Activated CD8-positive, alpha-beta memory T cell treated with anti-CD3 and anti-CD28 coated beads for 4 hours (primary cell): Measurements from ENCODE around the gene CAMTA1.

ENCODE experiments used
- DNase-seq, 2 donors: peaks; one replicate each; pipeline ENCODE4 v3.0.0-alpha.2; 2020; ENCODE audit warnings: low read depth in 2 of 2

The CAMTA1 gene

DNA sequence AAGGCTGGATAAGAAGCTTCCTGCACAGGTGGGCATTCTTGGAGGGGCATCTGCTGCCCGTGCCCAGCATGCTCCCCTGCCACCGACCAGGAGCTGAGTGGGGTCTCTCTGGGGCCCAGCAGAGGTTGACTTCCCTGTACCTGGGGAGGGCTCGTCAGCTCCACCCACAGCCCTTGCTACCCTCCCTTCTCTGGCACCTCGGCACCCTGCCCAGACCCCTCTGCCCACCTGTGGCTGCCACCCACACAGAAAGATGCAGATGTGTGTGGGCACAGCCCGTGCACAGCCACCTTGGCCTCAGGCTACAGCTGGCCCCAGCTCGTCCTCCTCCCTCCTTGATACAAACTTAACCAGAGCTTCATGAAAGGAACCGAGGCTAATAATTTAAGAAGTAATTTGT, 744.7 kb downstream of the CAMTA1 start:
- no peak for DNase-seq

DNA sequence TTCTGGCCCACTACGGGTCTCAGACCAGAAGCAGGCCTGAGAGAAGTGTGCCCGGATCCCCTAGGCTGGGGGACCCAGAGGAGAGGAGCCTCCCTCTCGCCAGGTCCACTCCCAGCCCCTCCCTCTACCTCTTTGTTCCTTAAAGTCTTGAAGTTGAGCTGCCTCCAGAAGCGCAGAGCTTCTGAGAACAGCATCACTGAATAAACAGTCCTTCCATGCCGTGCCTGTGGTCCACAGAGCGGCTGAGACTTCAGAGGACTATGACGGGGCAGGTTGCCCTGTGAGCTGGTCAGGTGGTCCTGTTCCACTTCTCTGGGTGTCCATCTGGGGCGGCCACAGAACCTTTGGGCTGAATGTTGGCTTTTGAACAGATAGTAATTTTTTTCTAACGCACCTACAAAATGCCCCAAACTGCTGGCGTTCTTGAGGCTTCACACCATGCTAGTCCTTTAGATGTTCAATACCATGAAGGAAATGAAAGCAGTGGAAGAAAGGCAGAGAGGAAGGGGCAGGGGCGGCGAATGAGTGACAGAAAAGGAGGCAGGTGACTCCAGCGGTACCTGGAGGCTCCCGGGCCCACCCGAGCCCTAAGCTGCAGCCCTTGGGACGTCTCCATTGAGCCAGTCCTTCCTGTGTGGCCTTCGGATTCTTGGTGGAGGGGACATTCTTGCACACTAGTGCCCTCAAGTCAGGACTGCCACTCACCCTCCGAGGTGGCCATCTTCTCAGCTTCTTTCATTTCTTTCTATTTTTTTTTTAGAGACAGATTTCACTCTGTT, 746.5 kb downstream of the CAMTA1 start:
- DNase-seq = no peak

DNA sequence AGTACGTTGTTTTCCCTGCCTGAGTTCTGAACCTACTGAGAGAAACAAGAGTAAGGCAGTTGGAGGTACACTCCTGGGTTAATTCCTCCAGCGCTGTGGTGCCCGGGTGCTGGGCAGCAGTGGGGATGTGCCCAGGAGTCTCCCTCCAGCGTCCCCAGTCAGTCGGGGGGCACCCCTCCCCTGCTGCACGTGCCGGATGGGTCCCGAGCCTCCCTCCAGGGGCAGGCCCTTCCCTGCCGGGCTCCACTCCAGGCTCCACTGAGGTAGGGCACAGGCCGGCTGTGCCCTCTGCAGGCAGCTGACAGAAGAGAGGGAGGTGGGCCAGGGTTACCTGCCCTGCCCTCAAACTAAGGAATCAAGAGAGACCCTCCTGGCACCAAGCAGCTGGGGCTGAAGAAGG, 747.8 kb downstream of the CAMTA1 start:
- DNase-seq = no peak

DNA sequence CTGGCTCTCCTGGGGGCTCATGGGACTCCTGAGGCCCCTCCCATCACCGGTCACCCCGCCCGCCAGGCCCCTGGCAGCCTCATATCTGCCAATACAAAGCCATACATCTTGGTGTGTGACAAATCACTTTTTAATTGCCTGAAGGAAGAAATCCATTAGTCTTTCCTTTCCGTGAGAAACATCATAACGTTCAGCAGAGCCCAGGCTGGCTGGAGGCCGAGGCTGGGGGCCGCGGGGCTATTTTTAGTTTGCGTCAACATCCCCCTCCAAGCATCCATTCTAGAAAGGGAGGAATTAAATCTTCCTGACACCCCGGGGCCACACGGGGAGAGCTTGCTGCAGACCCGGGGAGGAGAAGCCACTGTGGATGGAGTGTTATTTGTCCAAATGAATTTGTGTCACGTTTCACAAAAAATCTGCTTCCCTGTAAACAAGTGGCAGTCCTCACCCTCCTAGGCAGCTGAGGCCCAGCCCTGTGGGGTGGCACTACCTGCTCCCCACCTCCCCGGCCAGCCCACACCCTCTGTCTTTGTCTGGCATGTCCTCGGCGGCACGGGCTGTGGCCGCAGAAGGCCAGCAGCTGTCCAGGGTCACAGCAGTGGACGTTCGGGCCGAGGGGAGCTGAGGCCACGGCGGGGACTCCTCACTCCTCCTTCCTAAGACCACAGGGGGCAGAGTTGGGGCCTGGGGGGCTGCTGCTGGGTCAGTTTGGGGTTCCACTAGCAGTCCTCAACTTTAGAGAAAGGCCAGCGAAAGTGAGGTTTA, 749.0 kb downstream of the CAMTA1 start:
- DNase-seq = no peak

DNA sequence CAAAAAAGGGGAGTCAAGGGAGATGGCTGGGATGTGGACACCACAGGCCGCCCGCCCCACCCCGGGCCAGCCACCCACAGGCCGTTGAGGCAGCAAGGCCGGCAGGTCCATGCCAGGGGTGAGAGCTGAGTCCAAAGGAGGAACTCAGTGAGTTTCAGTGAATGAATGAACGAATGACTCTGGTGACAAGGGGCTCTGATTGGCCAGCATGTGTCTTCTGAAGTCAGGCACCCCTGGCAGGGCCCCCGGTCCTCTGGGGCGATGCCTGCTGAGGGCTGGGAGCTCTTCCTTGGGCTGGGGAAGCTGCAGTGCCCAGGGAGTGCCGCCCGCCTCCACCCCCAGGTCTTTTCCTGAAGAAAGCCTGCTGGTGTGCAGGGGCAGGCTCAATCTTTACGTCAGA, 749.8 kb downstream of the CAMTA1 start:
- no peak for DNase-seq

DNA sequence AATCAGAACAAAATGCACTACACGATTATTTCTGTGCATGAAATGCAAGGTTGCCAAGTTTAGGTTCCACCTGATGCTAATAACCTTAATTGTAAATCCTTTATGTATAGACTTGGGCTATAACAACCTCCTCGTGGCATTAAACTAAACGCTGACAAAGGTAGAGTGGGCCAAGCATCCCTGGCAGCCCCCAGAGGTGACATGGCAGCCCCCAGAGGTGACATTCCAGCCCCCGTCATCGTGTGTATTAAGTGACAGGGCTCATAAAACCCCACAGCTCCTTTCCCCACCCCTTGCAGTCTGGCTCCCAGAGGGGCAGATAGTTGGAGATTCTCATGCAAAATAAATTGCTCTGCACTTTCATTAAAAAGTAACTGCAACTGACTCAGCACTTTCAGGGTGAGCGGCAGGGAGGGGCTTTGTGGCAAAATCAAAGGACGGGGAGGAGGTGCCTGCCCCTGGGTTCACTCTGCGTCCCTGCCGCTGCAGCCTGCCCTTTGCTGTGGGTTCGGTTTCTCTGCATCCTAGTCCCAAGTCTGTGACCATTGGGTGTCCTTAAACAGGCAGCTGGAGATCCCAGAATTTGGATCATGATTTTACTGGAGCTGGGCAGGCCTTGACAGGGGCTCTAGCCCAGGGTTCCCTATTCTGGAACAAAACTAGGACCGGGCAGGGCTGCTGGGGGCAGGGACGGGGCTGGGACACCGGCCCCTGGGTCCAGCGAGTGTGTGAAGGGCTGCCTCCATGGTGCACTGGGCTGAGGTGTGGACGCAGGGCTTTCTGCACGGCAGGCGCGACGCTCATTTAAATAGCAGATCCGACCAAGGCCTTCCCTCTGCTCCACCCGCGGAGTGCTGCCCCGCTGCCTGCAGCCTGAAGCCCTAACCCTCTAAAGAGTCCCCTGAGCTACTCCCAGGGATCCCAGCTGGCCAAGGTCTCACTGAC, 751.0 kb downstream of the CAMTA1 start:
- DNase-seq = no peak

DNA sequence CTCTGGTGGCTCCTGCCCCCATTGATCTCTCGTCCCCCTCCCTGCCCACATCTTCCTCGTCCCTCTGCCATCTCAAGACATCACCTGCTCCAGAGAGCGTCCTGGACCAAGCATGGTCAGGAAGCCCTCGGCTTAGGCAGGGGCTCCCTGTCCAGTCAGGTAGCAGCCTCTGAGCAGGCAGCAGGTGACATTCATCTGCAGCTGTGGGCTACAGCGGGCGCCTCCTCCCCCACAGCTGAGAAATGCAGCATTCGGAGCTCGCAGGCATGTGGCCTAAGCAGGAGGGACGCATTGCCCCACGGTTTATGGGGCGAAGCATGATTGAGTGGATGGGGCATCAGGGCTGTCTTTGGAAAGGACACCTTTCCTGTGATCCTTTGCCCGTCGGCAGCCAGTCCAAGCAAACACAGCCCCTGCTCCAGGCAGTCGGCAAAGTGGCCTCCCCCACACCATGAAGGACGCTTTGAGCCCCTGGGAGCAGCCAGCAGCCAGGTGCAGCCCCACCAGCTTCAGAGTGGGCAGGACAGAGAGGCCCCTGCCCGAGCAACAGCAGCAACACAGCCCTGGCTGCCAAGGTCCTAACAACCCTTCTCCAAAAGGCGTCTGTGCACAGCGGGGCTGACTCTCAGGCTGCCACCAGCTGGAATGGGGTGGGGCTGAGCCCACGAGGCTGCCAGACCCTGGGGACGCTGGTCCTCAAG, 751.8 kb downstream of the CAMTA1 start:
- no peak for DNase-seq

DNA sequence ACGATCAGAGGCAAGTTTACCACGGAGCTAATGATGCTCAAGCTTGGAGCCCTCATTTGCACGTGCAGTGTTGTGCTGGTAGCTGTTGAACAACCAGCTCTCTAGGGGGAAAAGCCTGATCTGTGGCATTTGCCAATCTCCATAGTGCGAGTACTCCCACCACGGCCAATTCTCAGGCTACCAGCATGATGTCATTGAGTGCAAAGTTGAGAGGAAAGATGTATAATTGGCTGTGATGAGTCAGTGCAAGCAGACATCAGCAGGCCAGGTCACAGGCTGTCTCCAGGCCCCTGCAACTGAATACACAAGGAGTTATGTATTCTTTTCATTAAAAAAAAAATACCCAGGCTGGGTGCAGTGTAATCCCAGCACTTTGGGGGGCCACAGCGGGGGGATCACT, 752.8 kb downstream of the CAMTA1 start:
- no peak for DNase-seq

DNA sequence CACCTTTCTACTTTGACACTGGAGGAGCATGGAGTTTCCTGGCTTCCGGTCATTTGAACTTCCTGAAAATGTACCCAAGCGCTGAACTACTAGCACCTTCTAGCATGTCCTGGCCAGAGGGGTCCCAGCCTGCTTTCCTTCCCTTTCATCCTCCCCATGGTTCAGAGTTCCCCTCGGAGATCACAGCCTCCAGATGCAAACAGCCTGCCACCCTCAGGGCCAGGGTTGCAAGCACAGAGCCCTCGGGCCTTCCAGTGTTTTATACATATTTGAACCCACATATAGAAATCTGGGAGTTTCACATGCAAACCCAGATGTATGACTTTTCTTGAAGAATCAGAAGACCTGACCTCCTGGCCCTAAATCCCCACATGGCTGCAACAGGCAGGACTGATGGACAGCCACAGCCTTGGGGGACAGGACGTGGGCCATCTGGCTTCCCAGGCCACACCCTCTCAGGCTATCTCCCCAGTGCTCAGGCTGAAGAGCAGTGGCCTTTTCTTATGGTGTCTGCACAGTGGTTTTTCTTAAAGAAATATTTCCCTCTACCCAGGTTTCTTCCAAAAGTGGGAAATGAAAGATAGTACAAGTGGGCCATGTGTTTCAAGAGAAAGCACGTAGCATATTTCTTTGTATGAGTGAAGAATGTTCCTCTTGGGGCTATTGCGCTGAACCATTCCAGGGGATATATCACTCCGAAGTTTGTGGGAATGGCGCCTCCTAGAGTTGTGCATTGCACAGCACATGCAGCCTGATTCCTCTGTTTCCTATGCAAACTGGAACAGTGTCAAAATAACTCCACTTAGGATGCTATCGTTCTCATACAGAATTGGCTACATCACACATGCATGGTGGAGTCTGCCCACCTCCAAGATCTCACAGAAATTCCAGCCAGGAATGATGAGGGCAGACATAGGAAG, 753.9 kb downstream of the CAMTA1 start:
- no peak for DNase-seq

DNA sequence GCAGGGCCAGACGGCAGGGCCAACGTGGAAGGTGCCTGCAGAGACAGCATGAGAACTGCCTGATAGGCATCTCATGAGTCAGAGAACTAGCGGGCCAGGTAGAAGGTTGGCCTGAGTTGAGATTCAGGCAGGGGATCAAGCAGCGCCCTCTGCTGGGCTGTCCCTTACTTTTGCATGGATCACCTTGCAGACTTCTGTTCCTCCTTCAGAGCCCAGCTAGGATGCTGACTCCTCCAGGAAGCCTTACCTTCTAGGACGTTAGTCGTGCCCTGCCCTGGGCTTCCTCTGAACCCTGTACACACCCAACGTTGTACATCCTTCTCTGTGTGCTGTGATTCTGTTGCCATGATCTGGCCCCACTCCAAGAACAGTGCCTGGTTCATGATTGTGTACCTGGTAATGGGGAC, 754.5 kb downstream of the CAMTA1 start:
- no peak for DNase-seq

DNA sequence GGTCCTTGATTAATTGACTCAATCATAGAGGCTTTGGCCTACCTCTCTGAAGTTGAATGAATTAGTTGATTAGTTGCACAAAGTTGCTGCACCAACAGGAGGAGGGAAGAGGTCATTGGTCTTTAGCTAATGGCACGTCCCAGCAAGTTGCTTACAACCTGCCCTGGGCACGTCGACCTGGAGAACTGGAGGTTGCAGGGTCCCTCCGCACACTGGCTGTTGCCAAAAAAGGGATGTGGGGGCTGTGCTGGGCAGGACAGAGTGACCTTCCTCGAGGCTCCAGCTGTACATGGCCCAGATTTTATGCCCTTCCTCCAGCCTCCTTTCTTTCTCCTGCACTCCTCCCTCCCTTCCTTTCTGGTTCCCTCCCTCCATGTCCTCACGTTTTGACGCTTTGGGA, 755.6 kb downstream of the CAMTA1 start:
- no peak for DNase-seq

DNA sequence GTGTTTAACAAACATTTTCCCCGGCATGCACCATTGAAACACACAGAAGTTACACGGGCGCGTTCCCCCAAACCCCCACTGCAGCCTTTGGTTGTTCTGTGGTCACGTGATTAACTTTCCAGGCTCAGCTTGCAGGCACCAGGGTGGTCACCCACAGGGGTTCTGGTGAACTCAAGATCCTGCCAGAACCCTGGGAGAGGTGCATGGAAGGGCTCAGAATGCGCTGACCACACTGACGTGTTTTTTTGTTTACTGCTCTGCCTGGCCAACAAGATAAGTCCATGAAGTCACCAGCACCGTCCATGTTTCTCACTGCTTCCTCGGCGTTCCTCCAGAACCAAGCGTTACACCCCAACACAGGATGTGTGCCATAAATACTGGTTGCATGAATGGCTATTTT, 756.4 kb downstream of the CAMTA1 start:
- DNase-seq = no peak

DNA sequence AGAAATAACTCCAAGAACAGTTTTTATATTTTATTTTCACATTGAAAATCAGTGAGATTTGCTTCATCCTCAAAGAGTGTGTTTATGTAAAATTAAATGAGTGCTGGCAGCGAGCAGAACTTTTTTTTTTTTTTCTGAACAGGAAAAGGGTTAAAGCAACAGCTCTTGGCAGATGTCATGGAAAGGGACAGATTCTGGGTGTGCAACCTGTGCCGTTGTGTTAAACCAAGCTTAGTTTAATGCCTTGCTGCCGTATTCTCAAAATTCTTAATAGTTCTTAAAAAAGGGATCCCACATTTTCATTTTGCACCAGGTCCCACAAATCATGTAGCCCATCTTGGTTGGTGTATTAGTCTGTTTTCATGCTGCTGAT, 758.5 kb downstream of the CAMTA1 start:
- no peak for DNase-seq

DNA sequence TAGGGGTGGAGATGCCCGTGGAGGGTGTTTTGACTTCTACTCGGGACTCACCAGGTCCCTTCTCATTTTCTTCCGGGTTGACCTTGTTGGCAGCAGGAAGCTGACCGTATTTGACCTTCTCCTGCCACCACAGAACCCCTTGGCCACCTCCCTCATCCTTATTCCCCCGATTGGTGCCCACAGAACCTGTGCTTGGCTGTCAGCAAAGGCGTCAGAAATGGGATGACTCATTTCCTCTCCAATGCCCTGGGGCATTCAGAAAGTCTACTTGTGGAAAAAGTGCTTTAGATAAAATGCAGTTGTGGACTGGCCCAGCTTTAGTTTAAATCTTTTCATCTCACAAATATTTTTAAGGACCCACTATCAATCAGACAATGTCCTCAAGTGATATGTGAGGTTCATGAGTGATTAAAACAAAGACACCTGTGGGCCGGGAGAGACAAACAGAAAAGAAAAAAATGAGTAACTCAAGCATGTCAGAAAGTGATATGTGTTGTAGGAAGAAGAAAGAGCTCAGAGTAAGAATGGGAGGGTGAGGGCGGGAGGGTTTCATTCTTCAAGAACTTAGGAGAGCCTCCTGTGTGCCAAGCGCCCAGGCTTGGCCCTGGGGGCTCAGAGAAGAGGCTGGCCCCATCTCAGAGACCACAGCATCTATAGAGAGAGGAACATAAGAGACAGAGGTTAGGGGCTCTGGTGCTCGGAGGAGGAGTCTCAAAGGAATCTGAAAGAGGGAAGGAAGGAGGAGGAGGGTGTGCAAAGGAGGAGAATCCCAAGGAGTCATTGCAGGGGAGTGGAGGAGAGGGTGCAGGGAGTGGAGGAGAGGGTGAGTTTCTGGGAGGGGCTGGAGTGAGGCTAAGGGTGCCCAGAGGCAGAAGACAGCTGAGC, 764.3 kb downstream of the CAMTA1 start:
- DNase-seq = no peak

DNA sequence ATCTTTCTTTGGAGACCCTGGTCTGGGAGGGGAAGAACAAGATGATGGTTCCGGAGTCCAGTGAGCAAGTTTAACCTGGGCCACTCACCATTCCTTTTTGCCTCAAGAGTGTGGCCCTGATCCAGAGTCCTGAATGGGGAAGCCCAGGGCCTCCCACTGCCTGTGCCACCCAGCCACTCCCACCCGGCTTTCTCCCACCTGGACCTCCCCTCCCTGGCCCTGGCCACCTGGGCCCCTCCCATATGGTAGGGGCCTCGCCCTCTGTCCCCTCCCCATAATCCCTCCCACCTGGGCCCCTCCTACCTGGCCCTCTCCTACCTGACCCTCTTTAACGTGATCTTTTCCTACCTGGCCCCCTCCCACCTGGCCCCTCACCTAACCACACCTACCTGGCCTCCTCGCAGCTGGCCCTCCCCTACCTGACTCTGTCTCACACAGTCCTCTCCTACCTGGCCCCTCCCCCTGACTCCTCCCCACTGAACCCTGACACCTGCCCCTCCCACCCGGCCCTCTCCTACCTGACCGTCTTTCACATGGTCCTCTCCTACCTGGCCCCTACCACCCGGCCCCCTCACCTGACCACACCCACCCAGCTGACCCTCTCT, 765.1 kb downstream of the CAMTA1 start:
- DNase-seq = no peak

DNA sequence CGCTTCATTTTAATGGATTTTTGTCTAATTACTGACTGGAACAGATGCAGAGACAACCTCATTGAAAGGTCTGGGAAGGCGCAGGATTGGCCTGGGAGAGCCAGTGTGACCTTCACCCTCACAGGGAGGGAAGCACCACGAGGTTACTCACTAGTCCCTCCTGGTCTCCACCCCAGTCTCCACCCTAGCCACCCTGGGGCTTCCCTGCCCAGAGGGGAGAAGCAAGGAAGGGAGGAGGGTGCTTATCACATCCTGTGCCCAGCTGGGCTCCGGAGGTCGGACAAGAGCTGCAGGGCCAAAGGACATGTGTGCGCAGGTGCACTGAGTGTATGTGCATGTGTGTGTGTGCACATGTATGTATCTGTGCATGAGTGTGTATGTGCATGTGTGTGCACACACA, 765.7 kb downstream of the CAMTA1 start:
- no peak for DNase-seq

DNA sequence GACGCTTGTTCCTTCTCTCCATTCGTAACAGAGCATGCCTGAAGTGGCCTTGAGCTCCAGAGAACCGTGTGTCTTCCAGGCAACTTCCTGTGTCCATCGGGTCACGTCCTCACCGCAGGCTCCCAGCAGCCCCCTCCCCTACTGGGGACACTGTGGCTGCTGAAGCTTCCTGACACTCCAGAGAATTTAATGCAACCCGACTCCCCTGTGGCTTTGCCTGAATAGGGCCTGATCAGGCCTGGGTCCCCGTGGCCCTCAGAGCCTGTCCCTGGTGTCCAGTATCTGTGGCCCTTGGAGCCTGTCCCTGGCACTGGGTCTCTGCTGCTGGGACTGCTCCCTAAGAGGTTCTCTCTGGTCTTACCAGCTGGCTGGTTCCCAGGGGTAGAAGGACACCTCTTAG, 766.2 kb downstream of the CAMTA1 start:
- DNase-seq = no peak

DNA sequence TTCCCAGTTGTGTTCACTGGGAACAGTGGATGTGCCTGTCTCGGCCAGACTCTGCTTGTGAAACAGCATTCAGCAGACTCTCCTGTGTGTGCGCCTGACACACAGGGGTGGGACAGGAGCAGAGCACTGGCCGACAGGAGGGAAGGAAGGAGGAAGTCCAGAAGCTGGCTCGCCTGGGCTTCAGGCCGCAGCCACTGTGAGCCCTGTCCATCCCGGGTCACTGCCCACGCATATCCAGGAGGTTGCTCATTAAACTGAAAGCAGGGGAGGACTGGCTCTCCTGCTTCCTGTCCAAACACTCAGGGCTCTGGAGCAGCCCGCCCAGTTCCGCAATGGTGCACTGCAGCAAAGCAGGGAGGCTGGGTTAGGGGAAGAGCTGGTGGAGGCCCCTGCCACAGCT, 767.1 kb downstream of the CAMTA1 start:
- DNase-seq = no peak

DNA sequence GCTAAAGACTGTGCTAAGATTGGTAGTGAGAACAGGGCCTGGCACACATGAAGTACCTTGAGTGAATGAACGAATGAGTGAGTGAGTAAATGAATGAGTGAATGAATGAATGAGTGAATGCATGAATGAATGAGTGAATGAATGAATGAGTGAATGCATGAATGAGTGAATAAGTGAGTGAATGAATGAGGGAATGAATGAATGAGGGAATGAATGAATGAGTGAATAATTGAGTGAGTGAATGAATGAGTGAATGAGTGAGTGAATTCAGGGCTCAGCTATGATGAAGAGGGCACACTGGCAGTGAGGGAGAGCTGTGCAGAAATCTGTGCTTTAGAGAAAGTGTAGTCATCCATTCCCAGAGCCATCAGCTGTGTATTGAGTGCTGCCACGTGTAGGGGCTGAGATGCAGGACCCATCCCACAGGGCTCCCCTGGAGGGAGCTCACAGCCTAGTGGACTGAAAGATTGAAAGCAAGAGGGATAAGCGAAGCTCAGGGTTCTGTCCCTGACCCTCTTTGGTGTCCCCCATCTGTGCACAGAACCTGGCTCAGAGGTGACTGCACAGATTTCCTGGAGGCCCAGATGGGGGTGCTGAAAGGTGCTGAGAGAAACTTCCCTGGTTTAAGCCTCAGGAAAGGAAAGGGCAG, 767.9 kb downstream of the CAMTA1 start:
- DNase-seq = no peak
